ENCODE data around the gene ANKMY2.

ANKMY2 gene

GRCh38 chr7:16564023-16564380 is 81.6 kb downstream of the ANKMY2 start:
- DNase-seq = no peak

- no peak for DNase-seq
These were observed 82.1 kb downstream of the ANKMY2 start for GRCh38 chr7:16563281-16564022.

- no peak for DNase-seq
These were observed 82.9 kb downstream of the ANKMY2 start for GRCh38 chr7:16562456-16563220.

GRCh38 chr7:16561943-16562342 is 83.6 kb downstream of the ANKMY2 start:
- no peak for DNase-seq

GRCh38 chr7:16559497-16560179 is 85.9 kb downstream of the ANKMY2 start:
- DNase-seq = no peak

- no peak for DNase-seq
These were observed 86.7 kb downstream of the ANKMY2 start for GRCh38 chr7:16558761-16559302.

- DNase-seq = no peak
These were observed 89.2 kb downstream of the ANKMY2 start for GRCh38 chr7:16556359-16556758.

GRCh38 chr7:16554518-16555236 is 90.9 kb downstream of the ANKMY2 start:
- no peak for DNase-seq

GRCh38 chr7:16550671-16551070 is 94.9 kb downstream of the ANKMY2 start:
- no peak for DNase-seq
